NCI-H1417 treated with DMSO at 0.1 percent for 48 hours (cell line): ENCODE data around the gene PDE4D.
"Not testable (repeated sequence)": the region's sequence is repeated elsewhere in the genome, so short reads cannot be mapped to it uniquely, and the experiment has no call there.

ENCODE experiments used
- DNase-seq: peaks from one replicate; lab custom pipeline; 2025; lab: John Stamatoyannopoulos, UW

Gene PDE4D

DNA sequence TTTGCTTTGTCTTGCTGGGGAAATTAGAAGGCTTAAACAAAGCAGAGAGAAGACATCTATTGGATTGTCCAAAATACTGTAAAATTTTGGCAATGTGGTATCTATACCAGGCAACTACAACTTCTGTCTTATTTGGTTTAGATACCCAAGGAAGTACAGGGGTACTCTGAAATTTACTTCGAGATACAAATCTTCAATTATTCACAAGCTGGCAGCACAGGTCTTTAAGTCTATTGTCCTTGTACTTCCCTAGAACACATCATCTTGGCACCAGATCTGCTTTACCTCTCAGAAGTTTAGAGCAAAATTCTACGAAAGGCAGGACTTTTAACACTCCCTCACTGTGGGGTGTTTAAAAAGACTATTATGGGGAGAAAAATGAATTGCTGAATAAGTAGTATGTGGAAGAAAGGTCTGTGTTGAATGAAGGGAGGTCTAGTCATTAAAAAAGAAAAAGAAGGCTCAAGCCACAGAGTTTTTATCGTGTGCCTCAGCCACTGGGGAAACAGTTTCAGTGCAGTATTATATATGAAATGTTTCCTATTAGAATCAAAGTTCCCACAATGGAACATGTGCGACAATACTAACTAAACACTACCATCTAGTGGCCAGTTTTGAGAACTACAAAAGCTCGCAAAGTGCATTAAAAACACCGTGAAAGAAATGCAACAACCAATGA, 93.7 kb downstream of the PDE4D start:
- no peak for DNase-seq

DNA sequence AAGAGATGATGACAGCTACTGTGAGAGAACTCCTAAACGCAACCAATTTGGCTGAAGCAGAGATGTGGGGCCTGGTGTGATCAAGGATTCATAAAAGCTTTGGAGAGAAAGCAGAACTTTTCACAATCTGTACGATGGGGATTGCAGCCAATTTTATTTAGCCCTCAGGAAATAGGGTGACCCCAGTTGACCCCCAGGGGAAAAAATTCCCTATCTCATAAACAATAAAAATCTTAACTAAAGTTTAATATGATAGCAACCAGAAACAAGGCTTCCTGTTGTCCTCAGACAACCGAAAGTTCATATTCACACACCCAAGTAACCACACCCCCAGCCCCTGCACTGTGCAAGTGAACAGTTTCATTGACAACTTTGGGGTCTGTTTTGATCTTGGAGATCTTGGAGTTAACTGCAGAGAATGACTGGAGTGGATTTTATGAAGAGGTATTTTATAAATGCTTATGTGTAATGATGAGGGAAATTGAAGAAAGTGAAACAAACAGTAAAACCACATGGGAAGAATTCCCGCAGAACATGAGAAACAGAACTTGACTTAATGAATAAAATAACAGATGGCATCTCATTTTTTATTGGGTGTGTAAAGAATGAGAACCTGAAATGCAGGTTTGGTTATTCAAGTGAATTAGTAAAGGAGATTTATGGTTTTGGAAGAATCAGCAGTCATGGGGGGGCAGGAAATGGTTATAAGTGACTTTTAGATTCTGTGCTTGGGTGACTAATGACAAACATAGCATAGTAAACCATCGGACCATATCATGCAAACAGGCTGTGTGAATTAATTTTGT, 94.5 kb downstream of the PDE4D start:
- peak; percentile 40 for DNase-seq

DNA sequence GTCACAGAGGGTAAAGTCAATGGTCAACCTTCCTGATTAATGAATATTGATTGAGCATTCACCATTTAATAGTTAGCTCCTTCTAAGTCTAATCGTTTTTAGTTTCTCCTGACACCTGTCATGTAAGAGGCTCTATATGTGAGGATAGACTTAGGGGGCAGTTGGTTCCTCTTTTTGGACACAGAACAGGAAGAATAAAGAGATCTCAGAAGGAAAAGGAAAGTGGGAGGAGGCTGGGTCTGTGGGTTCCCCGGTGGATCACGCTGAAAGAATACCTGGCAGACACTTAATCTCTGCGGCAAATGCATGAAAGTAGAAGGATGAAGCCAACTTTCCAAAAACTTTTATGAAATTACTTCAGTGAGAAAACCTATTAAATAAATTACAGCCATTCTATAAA, 98.4 kb downstream of the PDE4D start:
- no peak for DNase-seq

GRCh38 chr5:59792983-59793585, 100.4 kb downstream of the PDE4D start:
- no peak for DNase-seq

DNA sequence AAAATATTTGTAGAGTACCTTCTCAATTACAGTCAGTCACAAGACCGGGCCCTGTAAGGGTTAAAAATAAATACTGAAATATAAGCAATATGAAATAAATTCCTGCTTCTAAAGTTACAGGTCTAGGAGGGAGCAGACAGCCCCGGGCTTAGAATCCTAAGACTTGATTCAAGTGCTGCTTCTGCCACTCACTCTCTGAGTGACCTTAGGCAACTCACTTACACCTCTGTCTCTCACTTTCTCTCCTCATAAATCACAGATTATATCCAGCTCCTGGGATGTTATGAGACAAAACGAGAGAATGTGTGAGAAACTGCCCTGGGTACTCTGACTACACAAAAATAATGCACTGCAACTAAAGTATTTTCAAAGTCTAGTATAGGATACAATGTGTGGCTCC, 101.9 kb downstream of the PDE4D start:
- no peak for DNase-seq

DNA sequence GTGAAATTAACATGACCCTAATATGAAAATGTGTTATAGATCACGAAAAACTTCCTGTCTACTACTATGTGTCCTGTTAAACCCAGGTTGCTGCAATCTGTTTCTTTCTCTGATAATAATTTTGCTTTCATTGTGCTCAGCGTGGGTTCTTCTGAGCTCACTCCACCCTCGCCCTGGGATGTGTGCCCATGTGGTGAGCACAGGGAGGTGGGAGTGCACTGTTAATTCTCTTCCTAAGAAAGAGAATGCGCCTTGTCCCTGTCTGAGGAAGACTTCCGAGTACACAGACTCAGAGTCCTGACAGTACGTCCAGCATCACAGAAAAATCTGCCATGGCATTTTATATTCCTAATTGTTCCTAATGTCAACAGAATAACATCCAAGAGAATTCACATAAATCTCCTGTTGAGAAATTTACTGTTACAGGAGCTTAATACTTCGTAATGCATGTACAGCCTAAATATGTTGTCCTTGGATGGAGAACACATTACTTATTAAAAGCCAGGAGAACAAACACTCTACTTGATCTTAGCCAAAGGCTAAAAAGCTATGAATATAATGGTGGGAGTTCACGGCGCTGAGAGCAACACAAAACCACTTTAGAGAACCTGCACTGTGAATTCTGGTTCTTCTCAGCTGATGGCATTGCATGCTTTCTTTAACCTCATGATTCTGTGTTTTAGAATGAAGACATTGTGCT, 102.6 kb downstream of the PDE4D start:
- no peak for DNase-seq

DNA sequence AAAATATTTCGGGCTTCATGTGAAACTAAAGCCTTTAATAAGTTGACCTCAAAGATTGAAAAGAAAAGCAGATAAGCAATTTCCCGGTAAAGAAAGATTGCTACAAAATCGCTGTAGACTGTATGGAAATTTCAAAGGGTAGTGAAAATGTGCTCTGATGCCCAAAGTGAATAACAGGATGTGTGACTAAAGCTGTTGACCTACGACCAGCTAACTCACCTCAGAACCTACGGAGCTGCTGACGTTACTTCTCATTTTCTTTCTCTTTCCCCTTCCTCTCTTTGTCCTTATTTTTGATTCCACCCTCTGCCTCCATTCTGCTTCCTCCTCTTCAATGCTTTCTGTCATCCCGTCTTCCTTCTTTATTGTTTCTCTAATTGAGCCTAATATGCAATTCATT, 103.2 kb downstream of the PDE4D start:
- DNase-seq = no peak

DNA sequence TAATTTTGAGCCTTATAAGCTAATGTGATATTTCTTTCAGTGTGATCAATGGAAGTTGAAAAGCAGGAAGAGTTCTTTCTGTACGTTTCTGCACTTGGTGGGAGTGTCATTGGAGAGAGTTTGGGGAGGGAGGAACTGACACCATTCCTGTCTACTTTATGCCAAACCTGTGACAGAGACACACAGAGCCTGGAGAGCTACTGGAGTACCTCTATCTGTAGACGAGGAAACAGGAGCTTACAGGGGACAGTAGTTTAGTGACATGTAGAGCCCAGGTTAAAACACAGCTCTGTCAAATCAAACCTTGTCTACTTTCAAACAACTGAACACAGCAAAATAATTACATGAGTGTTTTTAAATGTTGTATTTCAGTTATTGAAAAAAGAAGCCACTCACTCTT, 103.6 kb downstream of the PDE4D start:
- no peak for DNase-seq

- no peak for DNase-seq
Measured at GRCh38 chr5:59789197-59789596, 104.3 kb downstream of the PDE4D start.

DNA sequence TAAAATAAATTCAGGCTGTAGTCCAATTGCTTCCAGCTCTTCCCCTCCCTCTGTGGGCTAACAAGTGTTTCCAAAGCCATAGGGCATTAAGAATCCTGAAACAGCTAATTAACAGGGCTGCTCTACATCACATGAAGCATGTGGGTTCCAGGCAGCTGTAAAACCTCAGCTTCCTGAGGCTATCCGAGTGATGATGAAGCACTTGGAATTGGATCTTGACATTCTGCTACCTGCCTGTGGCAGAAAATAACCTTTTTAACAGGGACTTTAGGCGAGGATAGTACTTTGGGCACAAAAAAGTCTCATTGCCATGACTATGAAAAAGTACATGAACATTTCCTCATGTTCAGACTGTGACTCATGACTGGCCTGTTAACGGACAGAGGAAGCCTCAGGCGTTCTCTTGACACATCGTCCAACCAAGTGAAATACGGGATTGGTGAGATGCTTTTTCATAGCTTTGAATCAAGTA, 107.2 kb downstream of the PDE4D start:
- no peak for DNase-seq

- DNase-seq = no peak
Measured at GRCh38 chr5:59785676-59786333, 107.7 kb downstream of the PDE4D start.

- not testable (repeated sequence) for DNase-seq
Measured at GRCh38 chr5:59784708-59785107, 108.8 kb downstream of the PDE4D start.

- DNase-seq = no peak
Measured at GRCh38 chr5:59783264-59783663, 110.3 kb downstream of the PDE4D start.

GRCh38 chr5:59782856-59783255, 110.7 kb downstream of the PDE4D start:
- DNase-seq = no peak

DNA sequence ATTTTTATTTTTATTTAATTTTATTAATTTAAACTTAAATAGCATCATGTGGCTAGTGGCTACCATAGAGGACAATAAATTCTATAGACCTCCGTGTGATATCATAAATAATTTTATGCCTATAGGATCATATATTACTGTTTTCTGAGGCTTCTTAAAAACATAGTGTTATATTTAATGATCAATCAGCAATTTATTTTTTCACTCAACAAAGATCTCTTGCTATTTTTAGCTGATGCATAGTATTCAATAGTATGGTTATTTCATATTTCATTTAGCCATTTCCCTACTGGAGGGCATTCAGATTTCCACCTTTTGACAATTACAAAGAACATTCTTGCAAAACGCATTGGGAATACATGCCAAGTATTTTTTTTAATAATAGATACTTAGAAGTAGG, 114.1 kb downstream of the PDE4D start:
- DNase-seq = no peak

- no peak for DNase-seq
Measured at GRCh38 chr5:59777028-59777427, 116.5 kb downstream of the PDE4D start.

DNA sequence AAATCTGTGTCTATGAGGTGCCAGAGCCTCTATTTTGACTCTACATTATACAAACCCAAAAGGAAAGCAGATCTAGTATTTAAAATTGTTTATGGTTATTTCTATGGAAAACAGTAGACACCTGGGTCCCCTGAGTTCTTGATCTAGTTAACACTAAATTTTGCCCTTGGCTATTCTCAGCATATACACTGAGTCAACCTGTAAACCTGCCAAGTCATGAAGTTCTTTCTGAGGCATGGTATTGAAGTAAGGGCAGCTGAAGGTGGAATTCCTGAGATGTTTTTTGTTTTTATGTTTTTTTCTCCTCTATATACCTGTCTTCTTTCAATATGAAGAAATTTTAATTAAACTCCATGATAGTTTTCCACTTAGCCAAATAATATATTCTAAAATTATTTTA, 120.2 kb downstream of the PDE4D start:
- no peak for DNase-seq

DNA sequence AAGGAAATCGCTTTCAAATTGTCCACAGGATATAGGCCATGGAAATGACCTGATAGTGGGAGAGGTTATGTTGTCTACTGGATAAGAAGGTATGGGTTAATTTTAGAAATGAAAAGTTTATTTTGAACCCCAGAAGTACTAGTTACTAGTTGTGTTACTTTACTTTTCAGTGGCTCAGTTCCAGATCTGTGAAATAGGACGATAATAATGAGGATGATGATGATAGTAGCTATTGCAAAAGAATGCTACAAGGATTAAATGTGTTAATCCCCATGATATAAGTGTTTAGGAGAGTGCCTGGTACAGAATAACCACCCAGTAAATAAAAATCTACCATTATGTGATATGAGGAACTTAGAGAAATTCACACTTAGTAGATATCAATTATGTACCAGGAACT, 120.8 kb downstream of the PDE4D start:
- no peak for DNase-seq

DNA sequence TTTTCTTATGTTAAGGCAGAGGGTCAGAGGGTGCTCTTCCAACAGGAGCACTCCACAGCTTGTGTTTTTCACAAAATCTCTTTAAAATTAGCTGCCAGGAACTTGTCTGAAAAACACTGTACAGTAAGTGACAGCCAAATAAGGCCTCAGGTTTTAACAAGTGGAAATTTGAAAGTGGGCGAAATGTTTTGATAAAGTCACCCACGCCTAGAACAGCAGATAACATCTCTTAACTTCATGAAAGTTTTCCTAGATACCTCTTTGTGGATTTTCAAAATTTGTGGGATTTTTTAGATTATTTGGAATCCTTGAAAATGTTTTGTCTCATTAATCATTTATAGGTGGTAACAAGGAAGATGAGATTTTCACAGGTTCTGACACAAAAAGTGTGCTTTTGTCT, 121.3 kb downstream of the PDE4D start:
- no peak for DNase-seq

GRCh38 chr5:59770953-59771352, 122.6 kb downstream of the PDE4D start:
- no peak for DNase-seq

DNA sequence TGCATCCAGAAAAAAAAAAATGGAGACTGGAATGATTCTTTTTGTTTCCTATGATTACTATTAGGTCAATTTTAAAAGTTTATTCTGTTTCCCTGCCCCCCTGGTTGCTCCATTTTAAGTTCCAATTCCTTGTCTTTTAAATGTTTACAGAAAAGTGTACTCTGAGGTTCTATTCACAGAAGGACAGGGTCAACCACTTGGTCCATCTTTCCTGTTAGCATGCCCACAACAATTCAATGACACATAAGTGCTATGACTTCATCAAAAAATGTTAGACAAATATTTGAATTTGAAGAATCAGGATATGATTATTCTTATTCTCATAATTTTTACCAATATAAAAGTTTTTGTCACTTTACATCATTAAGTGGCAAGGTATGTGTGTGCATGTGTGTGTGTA, 123.7 kb downstream of the PDE4D start:
- no peak for DNase-seq

- DNase-seq = no peak
Measured at GRCh38 chr5:59769041-59769360, 124.5 kb downstream of the PDE4D start.
